ENCODE measurements around the gene NSUN5. TPM values are rescaled to one million over a fixed set of nuclear protein-coding genes. Genes with fewer than 3 reads are reported as not detected.
A peak's percentile ranks its signal among the peaks of the same experiment; 100 is the strongest.
"Not testable (repeated sequence)": the region's sequence is repeated elsewhere in the genome, so short reads cannot be mapped to it uniquely, and the experiment has no call there.

The NSUN5 gene
- polyA plus RNA-seq, 3 donors = 28.6 to 37.7 (median 31.3) TPM

- not testable (repeated sequence) for H3K27ac Mint-ChIP-seq; H3K4me3 Mint-ChIP-seq; H3K4me2 ChIP-seq (replicated peaks; ENCODE audit: extremely low read depth, low read length, poor library complexity, severe bottlenecking); H3K27me3 ChIP-seq (ENCODE audit: control insufficient read depth in 2 of 2, insufficient read depth in 2 of 2, low read length in 2 of 2); H3K9me3 ChIP-seq (replicated peaks in 1 of 2; ENCODE audit: control insufficient read depth in 1 of 2, insufficient read depth in 1 of 2, low read length in 2 of 2); H2AFZ ChIP-seq (ENCODE audit: insufficient read depth, low read depth, low read length, poor library complexity, severe bottlenecking); H3K79me2 ChIP-seq (ENCODE audit: insufficient read depth, low read length); H3K36me3 ChIP-seq (replicated peaks in 1 of 2; ENCODE audit: control insufficient read depth in 1 of 2, insufficient read depth in 2 of 2, low read length in 2 of 2); DNase-seq; H3K4me3 ChIP-seq (replicated peaks in 1 of 3; ENCODE audit: low read depth in 2 of 3, low read length in 3 of 3); H3K36me3 Mint-ChIP-seq; H3K27me3 Mint-ChIP-seq (ENCODE audit: low read depth in 3 of 3); H3K9me3 Mint-ChIP-seq; H3K9ac ChIP-seq (ENCODE audit: insufficient read depth, low read length, poor library complexity, severe bottlenecking); H4K20me1 ChIP-seq (ENCODE audit: insufficient read depth, low read length); H3K27ac ChIP-seq (ENCODE audit: low read depth in 1 of 2, low read length in 2 of 2)
- 98% methylated on average over 8 of the region's 9 CpGs for WGBS (ENCODE audit: insufficient coverage)
- peaks cover 19% of the 10 kb centered on the region for H3K4me1 Mint-ChIP-seq
- peaks cover 12% of the 10 kb centered on the region in 2 donors for H3K4me1 ChIP-seq (ENCODE audit: control insufficient read depth in 1 of 2, insufficient read depth in 2 of 2, low read length in 2 of 2)
- intact Hi-C loops (cut with micrococcal nuclease) = loop anchor here in 1 of 2 donors (2.0 kb wide), 1 partner anchor 15 kb away; no protein-coding TSS in a partner anchor
Measured at GRCh38 chr7:73319541-73319940, 10.9 kb upstream of the NSUN5 start.

- DNase-seq; H3K27me3 Mint-ChIP-seq (ENCODE audit: low read depth in 3 of 3); H3K36me3 ChIP-seq (replicated peaks in 1 of 2; ENCODE audit: control insufficient read depth in 1 of 2, insufficient read depth in 2 of 2, low read length in 2 of 2); H3K36me3 Mint-ChIP-seq; H3K27ac Mint-ChIP-seq; H3K27ac ChIP-seq (ENCODE audit: low read depth in 1 of 2, low read length in 2 of 2); H3K9me3 Mint-ChIP-seq; H3K9ac ChIP-seq (ENCODE audit: insufficient read depth, low read length, poor library complexity, severe bottlenecking); H3K4me3 ChIP-seq (replicated peaks in 1 of 3; ENCODE audit: low read depth in 2 of 3, low read length in 3 of 3); H3K4me2 ChIP-seq (replicated peaks; ENCODE audit: extremely low read depth, low read length, poor library complexity, severe bottlenecking); H3K79me2 ChIP-seq (ENCODE audit: insufficient read depth, low read length); H2AFZ ChIP-seq (ENCODE audit: insufficient read depth, low read depth, low read length, poor library complexity, severe bottlenecking); H3K4me3 Mint-ChIP-seq; H4K20me1 ChIP-seq (ENCODE audit: insufficient read depth, low read length); H3K27me3 ChIP-seq (ENCODE audit: control insufficient read depth in 2 of 2, insufficient read depth in 2 of 2, low read length in 2 of 2); H3K9me3 ChIP-seq (replicated peaks in 1 of 2; ENCODE audit: control insufficient read depth in 1 of 2, insufficient read depth in 1 of 2, low read length in 2 of 2); H3K4me1 ChIP-seq (ENCODE audit: control insufficient read depth in 1 of 2, insufficient read depth in 2 of 2, low read length in 2 of 2): not testable (repeated sequence)
- peaks cover 11% of the 10 kb centered on the region for H3K4me1 Mint-ChIP-seq
- WGBS (ENCODE audit: insufficient coverage) = 89% methylated on average over 5 of the region's 18 CpGs
- intact Hi-C loops (cut with micrococcal nuclease) = loop anchor here in 1 of 2 donors (2.0 kb wide), 1 partner anchor 16 kb away; no protein-coding TSS in a partner anchor
Measured at GRCh38 chr7:73318656-73319204, 10.1 kb upstream of the NSUN5 start.

GRCh38 chr7:73316521-73316920 is 7.9 kb upstream of the NSUN5 start:
- Histone ChIP-seq H3K4me1 (ENCODE audit: control insufficient read depth in 1 of 2, insufficient read depth in 2 of 2, low read length in 2 of 2) (no peaks in the 10 kb centered on the region), H3K27me3 (ENCODE audit: control insufficient read depth in 2 of 2, insufficient read depth in 2 of 2, low read length in 2 of 2) (no peaks in the 10 kb centered on the region), H3K36me3 (replicated peaks in 1 of 2; ENCODE audit: control insufficient read depth in 1 of 2, insufficient read depth in 2 of 2, low read length in 2 of 2) (no peaks in the 10 kb centered on the region), H2AFZ (ENCODE audit: insufficient read depth, low read depth, low read length, poor library complexity, severe bottlenecking) (no peak overlapping the region), H3K4me2 (replicated peaks; ENCODE audit: extremely low read depth, low read length, poor library complexity, severe bottlenecking) (no peak overlapping the region), H3K79me2 (ENCODE audit: insufficient read depth, low read length) (no peaks in the 10 kb centered on the region), H3K9me3 (replicated peaks in 1 of 2; ENCODE audit: control insufficient read depth in 1 of 2, insufficient read depth in 1 of 2, low read length in 2 of 2) (no peaks in the 10 kb centered on the region), H3K27ac (ENCODE audit: low read depth in 1 of 2, low read length in 2 of 2) (no peak overlapping the region), H3K4me3 (replicated peaks in 1 of 3; ENCODE audit: low read depth in 2 of 3, low read length in 3 of 3) (no peak overlapping the region), H4K20me1 (ENCODE audit: insufficient read depth, low read length) (no peaks in the 10 kb centered on the region), H3K9ac (ENCODE audit: insufficient read depth, low read length, poor library complexity, severe bottlenecking) (no peak overlapping the region)
- Mint-ChIP-seq H3K4me1 (peaks cover 2% of the 10 kb centered on the region), H3K4me3 (no peak overlapping the region), H3K36me3 (no peaks in the 10 kb centered on the region), H3K9me3 (no peaks in the 10 kb centered on the region), H3K27ac (peak overlapping the region in 1 of 7 donors; percentile 65), H3K27me3 (ENCODE audit: low read depth in 3 of 3) (peaks cover 0 to 5% (median 2%) of the 10 kb centered on the region in 3 donors)
- no peak for DNase-seq
- intact Hi-C loops (cut with micrococcal nuclease) = no loop called here
- WGBS (ENCODE audit: insufficient coverage) = 97% methylated on average over 7 of the region's 9 CpGs
- no peak for TF ChIP-seq CTCF (IDR thresholded peaks at IDR 0.05)
